Bronchial epithelial cell (primary cell): ENCODE data around the gene RAPGEF4. TPM values are rescaled to one million over a fixed set of nuclear protein-coding genes. Genes with fewer than 3 reads are reported as not detected.

Experiments used
- DNase-seq: peaks from one replicate; pipeline ENCODE4 v3.0.0-alpha.2; 2010; ENCODE audit warnings: low read depth
- FAIRE-seq: peaks from 2 replicates; lab custom pipeline; 2011; peaks lifted over from hg19 to GRCh38; lab: Jason Lieb, UNC
- H3K27me3 ChIP-seq: 2 replicates; pipeline ENCODE4 v1.5.1; 2011; ENCODE audit warnings: low read length; ENCODE audit not compliant: control insufficient read depth, insufficient read depth
- H3K36me3 ChIP-seq: 2 replicates; pipeline ENCODE4 v1.5.1; 2011; ENCODE audit warnings: low read length; ENCODE audit not compliant: control insufficient read depth, insufficient read depth
- H3K4me3 ChIP-seq: 2 replicates; pipeline ENCODE4 v1.5.1; 2011; ENCODE audit warnings: mild to moderate bottlenecking, low read depth, low read length, control low read depth
- total RNA-seq: library from RNA; depleted of rRNA; stranded (reverse); fragments of >200 nt; gene quantifications from 2 replicates; pipeline ENCODE4 v1.2.1, GENCODE V29; 2014
- TF ChIP-seq, protein P1 (sequence below): IDR thresholded peaks from 2 replicates; pipeline ENCODE4 v1.5.1; 2011; ENCODE audit warnings: mild to moderate bottlenecking, moderate library complexity, low read length, control low read depth, inconsistent platforms; ENCODE audit not compliant: insufficient read depth, severe bottlenecking

The RAPGEF4 gene
- total RNA-seq, 1 donor from 2014 or later: 0.26 TPM

DNA sequence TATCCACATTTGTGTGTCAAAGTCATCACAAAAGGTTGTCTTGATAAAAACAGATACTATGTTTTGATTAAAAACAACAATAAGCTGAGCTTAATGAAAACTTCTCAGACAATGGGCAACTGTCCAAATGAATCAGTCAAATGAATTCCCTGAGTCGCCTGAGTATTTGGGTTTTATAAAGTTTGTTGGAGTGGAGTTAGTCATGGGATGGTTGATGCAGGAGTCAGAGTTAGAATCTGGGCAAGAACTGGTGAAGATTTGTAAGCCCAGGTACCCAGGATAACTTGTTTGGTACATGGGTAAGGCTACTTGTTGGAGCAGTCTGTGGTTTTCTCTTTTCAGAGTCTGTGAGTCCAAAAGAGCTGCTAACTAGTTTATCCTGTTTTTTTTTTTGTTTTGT lies 34.4 kb upstream of the RAPGEF4 start:
- no peak overlapping the region for H3K4me3 ChIP-seq
- peak; percentile 95 for DNase-seq
- H3K27me3 ChIP-seq: no peaks in the 10 kb centered on the region
- H3K36me3 ChIP-seq: no peaks in the 10 kb centered on the region
- FAIRE-seq: no peak
- TF ChIP-seq, protein P1, sequence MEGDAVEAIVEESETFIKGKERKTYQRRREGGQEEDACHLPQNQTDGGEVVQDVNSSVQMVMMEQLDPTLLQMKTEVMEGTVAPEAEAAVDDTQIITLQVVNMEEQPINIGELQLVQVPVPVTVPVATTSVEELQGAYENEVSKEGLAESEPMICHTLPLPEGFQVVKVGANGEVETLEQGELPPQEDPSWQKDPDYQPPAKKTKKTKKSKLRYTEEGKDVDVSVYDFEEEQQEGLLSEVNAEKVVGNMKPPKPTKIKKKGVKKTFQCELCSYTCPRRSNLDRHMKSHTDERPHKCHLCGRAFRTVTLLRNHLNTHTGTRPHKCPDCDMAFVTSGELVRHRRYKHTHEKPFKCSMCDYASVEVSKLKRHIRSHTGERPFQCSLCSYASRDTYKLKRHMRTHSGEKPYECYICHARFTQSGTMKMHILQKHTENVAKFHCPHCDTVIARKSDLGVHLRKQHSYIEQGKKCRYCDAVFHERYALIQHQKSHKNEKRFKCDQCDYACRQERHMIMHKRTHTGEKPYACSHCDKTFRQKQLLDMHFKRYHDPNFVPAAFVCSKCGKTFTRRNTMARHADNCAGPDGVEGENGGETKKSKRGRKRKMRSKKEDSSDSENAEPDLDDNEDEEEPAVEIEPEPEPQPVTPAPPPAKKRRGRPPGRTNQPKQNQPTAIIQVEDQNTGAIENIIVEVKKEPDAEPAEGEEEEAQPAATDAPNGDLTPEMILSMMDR: no peak

DNA sequence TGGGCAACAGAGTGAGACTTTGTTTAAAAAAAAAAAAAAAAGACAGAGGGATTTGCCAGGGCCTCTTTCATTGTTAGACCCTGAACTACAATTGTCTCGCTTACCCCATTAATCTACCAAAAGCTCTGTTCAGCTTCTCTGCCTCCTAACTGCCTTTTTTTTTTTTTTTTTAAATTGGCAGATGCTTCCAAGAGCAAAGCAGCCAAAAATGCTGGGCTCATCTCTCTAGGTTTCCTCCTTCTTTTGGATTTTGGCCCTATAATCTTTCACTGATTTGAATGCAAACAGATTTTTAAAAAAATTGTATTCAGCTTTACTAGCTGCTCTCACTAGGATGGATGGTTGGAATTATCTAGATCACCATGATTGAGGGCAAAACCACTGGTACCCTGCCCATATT lies 33.2 kb upstream of the RAPGEF4 start:
- no peaks in the 10 kb centered on the region for H3K27me3 ChIP-seq
- FAIRE-seq (no peak), DNase-seq (no peak)
- H3K36me3 ChIP-seq: no peaks in the 10 kb centered on the region
- TF ChIP-seq, protein P1: no peak
- no peak overlapping the region for H3K4me3 ChIP-seq

DNA sequence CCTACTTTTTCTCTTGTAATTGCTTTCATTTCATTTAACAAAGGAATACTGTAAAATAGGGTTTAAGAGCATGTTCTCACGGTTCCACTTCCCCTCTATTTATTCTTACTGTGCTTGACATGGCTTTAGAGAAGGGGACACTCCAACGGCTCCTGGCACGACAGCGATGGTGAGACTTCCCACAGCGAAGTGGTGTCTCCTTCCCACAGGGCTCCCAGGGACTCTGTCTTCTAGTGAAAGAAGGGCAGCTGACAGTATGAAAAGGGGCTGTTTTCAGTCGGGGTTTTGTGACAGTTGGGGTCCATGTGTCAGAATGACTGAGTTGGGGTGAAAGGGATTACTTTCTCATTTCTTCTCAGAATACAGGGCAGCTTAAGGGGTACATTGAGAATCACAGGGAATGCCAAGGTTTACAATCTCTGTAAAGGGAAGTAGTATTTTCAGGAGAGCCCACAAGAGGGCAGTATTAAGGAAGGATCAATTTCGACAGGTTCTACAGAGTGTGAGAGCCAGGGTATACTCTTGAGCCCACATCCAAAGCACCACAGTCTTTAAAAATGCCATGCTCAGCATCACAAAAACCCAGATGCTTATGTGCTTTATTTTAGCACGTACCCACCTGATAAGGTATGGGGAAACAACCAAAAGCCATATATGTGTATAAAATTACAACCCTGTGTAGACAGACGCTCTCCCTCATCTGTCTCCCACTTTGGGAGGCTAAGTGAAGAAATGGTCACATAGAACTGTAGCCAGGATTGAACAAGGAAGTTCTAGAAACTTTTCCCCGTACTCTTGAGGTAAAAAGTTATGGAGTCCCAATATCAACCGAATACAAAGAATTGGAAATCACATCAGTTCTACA lies 31.3 kb upstream of the RAPGEF4 start:
- peak; percentile 40 for DNase-seq
- Histone ChIP-seq H3K36me3 (no peaks in the 10 kb centered on the region), H3K27me3 (no peaks in the 10 kb centered on the region), H3K4me3 (no peak overlapping the region)
- TF ChIP-seq, protein P1: peak; percentile 55
- FAIRE-seq: no peak

DNA sequence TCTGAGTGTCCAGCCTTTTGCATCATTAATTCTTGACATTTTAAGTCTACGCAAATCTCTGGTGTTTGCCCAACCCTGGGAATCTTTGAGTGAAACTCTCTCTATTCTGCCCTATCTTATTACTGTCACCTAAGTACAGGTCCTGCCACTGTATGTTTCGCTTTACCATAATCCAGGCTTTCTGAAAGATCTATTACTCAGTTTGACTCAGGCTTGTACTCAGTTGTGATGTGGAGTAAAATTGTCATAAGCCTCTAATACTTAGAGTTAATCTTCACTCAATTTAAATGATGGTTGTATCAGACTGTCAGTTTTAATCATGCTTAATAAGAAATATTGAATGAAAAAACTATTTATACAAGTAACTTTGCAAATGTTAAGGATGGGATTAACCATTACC lies 30.3 kb upstream of the RAPGEF4 start:
- TF ChIP-seq, protein P1: no peak
- no peaks in the 10 kb centered on the region for H3K27me3 ChIP-seq
- no peak for DNase-seq
- no peaks in the 10 kb centered on the region for H3K36me3 ChIP-seq
- no peak overlapping the region for H3K4me3 ChIP-seq
- FAIRE-seq: no peak

DNA sequence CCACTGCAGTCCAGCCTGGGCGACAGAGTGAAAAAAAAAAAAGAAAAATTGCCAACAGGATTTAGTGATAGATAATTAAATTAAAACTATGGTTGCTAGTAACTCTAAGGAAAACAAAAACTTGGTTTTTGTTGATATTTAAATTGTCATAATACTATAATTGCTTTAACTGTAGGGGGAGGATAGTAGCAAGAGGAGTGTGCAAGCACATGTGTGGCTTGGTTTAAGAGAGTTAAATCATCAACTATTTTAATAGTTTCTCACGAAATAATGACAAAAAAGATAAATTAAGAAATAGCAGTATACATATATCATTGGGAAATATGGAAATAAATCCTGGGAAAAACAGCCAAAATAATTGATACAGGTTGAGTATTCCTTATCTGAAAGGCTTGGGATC lies 27.4 kb upstream of the RAPGEF4 start:
- TF ChIP-seq, protein P1: no peak
- no peaks in the 10 kb centered on the region for H3K36me3 ChIP-seq
- DNase-seq (no peak), FAIRE-seq (no peak)
- no peaks in the 10 kb centered on the region for H3K27me3 ChIP-seq
- H3K4me3 ChIP-seq: no peak overlapping the region
